DMS114 treated with DMSO at 0.1 percent for 48 hours (cell line): Measurements from ENCODE around the gene BEAN1.
"Not testable (repeated sequence)": the region's sequence is repeated elsewhere in the genome, so short reads cannot be mapped to it uniquely, and the experiment has no call there.

Experiments
- DNase-seq: peaks from one replicate; lab custom pipeline; 2025; ENCODE audit not compliant: unreplicated experiment; lab: John Stamatoyannopoulos, UW

The BEAN1 gene

GRCh38 chr16:66502020-66502913, 75.2 kb downstream of the BEAN1 start:
- no peak for DNase-seq

- DNase-seq = no peak
These were observed 75.9 kb downstream of the BEAN1 start for GRCh38 chr16:66503030-66503429.

GRCh38 chr16:66503612-66504011, 76.5 kb downstream of the BEAN1 start:
- no peak for DNase-seq

- DNase-seq = no peak
These were observed 80.7 kb downstream of the BEAN1 start for GRCh38 chr16:66507731-66508239.

- no peak for DNase-seq
These were observed 81.3 kb downstream of the BEAN1 start for GRCh38 chr16:66508248-66508913.

- no peak for DNase-seq
These were observed 81.9 kb downstream of the BEAN1 start for GRCh38 chr16:66508914-66509496.

GRCh38 chr16:66509576-66509975, 82.5 kb downstream of the BEAN1 start:
- no peak for DNase-seq

GRCh38 chr16:66510298-66510697, 83.2 kb downstream of the BEAN1 start:
- DNase-seq = no peak

- DNase-seq = no peak
These were observed 83.9 kb downstream of the BEAN1 start for GRCh38 chr16:66510711-66511601.

- DNase-seq = no peak
These were observed 84.6 kb downstream of the BEAN1 start for GRCh38 chr16:66511602-66512271.

GRCh38 chr16:66512272-66513110, 85.4 kb downstream of the BEAN1 start:
- DNase-seq = no peak

- no peak for DNase-seq
These were observed 86.1 kb downstream of the BEAN1 start for GRCh38 chr16:66513111-66513723.

GRCh38 chr16:66514391-66514790, 87.3 kb downstream of the BEAN1 start:
- DNase-seq = not testable (repeated sequence)

GRCh38 chr16:66514980-66515595, 88.0 kb downstream of the BEAN1 start:
- DNase-seq = not testable (repeated sequence)

GRCh38 chr16:66515596-66516508, 88.8 kb downstream of the BEAN1 start:
- DNase-seq = no peak

- no peak for DNase-seq
These were observed 89.4 kb downstream of the BEAN1 start for GRCh38 chr16:66516509-66516807.

GRCh38 chr16:66516808-66517585, 89.9 kb downstream of the BEAN1 start:
- DNase-seq = no peak
